Right ventricle myocardium inferior (tissue), 1 donor: ENCODE results near the gene NPAS3. TPM values are rescaled to one million over a fixed set of nuclear protein-coding genes. Genes with fewer than 3 reads are reported as not detected.

ENCODE experiments used
- ATAC-seq: fragments of 200-7000 bp; cut with Tn5 transposase; one replicate; pipeline ENCODE4 v1.9.1; 2020; ENCODE audit warnings: mild to moderate bottlenecking, moderate library complexity
- DNase-seq: peaks from one replicate; pipeline ENCODE4 v3.0.0; 2021; ENCODE audit errors: missing footprints
- intact Hi-C: fragments of 100-400 bp; cut with DNase I; formaldehyde crosslinking; loops from one replicate; pipeline ENCODE4 v1.11.0; 2022
- total RNA-seq: library from RNA; stranded (reverse); fragmentation: NEBNext Ultra II Directional; extraction: Animal tissue kit (Norgen Biotek cat#: 25700); gene quantifications from one replicate; pipeline ENCODE4 v1.2.1, GENCODE V29; 2021
- donor health status: DM: no; HTN: yes; CAD: no; lungs with severe emphysema.

Gene NPAS3
- total RNA-seq, 1 donor from 2014 or later: 1.9 TPM

DNA sequence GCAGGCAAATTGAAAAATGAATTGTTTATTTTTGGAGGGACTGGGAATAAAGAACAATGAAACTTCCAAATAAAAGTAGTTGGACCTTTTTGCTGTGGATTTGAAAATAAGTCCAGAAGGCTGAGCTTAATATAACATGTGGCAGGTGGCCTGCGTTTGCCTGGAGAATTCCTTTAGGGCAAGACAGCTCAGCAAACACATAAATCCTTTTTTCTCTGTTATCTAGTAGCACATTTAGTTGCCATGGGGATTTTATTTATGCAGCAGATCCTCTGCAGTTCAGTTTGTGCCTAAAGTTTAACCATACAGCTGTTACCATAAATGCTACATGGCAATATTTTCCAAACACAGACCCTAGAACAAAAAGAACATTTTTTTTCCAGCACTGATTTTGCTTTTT lies 180.0 kb downstream of the NPAS3 start:
- DNase-seq (no peak), ATAC-seq (no peak)
- intact Hi-C loops: no loop called here

DNA sequence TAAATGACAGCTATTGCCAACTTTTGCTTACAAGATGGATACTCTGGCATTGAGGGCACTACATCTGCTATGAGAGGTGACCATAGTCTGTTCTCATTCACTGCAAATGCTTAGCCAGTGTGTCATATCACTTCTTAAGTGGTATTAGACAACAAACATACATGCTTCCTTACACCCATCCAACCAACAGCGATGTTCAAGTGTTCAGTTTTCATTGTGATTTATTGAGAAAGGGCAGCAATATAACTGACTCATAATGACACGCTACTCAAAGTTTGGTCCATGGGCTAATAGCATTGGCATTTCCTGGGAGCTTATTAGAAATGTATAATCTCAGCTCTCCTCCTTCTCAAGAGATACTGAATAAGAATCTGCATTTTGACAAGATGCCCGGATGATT lies 181.7 kb downstream of the NPAS3 start:
- intact Hi-C loops: no loop called here
- no peak for DNase-seq
- ATAC-seq: no peak

DNA sequence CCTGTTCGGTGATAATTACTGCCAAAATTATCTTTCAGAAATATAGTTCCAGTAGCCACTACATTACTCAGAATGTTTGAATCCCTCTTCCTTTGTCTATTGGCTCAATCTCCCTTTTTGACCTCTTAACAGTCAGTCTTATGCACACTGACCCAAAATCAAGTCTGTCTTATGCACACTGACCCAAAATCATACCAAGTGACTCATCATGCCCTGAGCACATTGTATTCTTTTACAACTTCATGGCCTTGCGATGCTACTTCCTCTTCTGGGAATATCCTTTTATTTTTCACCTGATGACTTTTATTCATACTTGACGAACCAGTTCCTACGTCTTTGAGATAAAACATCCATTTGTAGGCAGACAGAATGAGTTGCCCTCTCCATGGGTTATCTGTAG lies 182.3 kb downstream of the NPAS3 start:
- intact Hi-C loops: no loop called here
- no peak for ATAC-seq

DNA sequence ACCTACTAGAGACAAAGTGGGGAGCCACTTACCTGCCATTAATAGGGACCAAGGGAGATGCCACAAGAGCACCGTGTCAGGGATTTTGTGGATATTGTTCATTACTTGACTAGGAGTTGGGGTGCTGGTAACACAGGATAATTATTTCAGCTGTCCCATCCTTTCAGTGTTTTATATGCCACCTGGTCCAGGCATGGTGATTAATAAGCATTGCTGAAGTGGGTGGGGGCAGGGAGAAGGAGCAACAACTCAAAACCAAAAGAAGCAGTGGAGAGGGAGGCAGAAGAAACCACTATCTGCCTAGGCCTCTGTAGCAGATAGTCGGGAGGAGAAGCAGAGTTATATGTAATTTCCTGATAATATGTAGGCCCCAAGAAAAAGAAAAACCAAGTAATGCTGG lies 184.6 kb downstream of the NPAS3 start:
- ATAC-seq (no peak), DNase-seq (no peak)
- intact Hi-C loops: no loop called here

More for the DNA sequence above, 182.3 kb downstream of the NPAS3 start:
- DNase-seq: no peak

DNA sequence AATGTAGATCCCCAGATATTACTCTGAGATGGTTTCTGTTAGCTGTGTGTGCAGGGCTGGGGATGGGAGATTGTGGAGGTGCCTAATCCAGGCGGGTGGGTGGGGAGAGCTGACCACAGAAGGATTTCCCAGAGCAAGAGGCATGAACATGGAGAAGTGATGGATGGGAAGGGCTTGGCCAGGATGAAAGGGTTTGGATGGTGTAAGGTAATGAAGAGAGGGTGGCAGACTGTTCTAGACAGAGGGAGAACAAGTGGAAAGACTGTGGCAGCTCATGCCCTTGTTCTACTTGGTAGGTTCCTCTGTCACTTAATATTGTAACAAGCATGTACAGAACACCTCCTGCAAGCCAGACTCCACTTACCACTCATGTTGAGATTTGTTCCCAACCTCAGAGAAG lies 187.8 kb downstream of the NPAS3 start:
- intact Hi-C loops: no loop called here
- DNase-seq (no peak), ATAC-seq (no peak)

DNA sequence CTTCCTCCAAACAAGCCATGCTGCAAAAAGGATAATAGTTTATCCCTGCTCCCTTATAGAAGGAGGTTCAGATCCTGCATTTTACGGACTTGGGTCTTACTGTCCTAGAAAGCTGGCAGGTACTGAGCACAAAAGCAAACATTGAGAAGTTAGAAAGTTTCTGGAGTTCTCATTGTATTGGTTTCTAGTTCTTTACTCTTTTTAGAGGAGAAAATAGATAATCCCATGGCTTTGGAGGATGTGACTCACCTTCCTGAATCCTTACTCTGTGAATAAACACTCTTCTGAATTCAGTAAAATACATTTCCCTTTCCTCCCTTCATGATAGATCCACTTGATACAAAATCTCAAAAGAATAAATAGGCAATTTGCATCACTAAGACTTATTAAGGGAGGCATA lies 188.9 kb downstream of the NPAS3 start:
- intact Hi-C loops: no loop called here
- no peak for ATAC-seq

DNA sequence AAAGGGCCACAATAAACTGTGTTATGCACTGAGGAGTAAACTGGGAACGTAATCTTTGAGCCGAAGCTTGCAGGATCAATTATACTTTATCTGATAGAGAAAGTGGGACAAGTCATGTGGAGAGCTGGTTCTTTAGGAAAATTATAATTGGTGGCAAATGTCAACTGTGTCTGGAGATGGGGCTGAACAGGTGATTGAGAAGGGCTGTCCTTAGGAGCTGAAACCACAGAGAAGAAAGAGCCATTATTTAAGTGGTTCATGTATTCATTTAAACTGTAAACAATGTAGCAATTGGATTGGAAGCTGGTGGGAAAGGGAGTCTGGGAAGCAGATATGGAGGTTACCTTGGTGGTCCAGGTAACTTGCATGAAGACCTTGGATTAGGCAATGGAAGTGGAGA lies 193.1 kb downstream of the NPAS3 start:
- intact Hi-C loops: no loop called here
- ATAC-seq (no peak), DNase-seq (no peak)

More for the DNA sequence above, 188.9 kb downstream of the NPAS3 start:
- no peak for DNase-seq

DNA sequence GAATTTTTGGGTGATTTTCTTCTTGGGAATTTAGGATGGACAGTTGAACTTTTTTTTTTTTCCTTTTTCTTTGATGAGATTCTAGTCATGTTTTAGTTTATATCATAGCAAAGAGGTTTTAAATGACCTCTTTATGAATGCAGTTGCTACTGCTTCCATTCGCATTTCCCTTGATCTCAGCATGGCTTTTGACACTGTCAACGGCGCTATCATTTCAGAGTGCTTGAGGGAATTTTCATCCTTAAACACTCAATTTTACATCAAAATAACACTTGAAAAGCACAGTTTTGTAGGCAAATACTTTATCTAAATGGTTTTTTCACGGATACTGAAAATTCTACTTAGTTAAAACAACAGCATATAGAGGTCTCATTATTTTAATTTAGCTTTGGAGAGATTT lies 195.5 kb downstream of the NPAS3 start:
- ATAC-seq: no peak
- no peak for DNase-seq
- intact Hi-C loops: no loop called here

DNA sequence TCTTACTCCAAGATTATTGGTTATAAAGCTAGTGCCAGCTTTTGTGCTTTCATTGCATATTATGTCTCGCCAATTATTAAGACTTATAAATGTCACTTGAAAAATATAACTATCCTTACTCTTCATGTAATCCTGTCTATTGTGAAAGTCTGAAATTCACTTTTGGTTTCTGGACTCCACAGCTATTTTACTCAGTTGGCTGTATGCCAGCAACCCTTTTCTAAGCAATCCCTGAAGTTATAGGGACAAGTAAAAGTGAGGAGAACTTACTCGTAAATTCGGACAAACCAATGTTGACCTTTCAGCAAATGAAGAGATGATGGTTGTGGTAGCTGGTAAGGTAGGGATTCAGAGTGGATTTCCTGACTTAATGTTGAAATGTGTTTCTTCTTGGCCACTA lies 196.3 kb downstream of the NPAS3 start:
- no peak for DNase-seq
- no peak for ATAC-seq
- intact Hi-C loops: no loop called here

DNA sequence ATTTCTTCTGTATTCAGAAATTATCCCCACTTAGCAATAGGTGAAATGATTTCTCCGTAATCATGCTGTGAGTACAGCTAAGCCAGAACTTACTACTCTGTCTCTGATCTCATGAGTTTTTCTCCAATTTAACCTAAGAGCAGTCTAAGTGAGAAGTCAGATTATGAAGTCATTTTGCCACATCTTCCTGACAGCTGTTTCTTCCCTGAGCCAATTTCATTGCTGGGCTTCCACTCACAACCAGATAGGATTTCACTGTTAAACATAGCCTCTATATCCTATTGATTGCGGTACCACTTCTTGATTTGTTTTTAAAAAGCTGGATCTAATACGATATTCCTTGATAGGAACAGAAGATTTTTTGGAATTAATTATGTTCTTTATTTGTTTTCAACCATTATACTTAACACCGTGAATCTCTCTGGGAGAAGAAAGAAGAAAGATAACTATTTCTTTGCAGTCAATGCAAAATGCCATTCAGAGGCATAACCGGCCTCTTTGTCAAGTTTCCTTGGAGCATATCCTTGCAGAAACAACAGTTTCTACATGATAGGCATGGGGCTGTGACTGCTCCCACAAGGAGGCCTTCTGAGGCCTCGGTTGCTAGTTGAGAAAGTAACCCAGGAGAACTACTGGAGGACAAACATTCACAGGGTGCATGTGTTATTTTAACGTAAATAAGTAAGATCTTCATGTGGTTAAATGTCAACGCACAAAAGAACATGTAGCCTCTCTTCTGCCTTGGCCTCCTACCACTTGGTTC lies 212.2 kb downstream of the NPAS3 start:
- no peak for DNase-seq
- intact Hi-C loops: no loop called here
- ATAC-seq: no peak

DNA sequence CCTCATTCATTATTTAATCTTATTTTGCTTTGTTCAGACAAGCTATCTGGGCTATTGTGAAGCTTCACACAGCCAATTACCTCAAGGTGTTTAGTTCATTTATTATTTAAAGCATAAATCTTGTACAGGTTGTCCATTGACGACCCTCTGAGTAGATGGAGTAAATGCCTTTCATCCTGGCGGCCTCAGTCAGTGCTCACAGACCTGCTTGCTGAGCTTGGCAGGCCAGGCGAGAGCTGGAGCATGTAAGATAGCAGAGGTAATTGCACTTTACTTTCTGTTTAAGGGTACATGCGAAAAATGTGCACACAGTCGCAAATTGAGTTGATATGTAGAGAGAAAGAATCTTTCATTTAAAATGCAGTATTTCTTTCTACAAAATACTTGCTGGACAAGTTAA lies 224.4 kb downstream of the NPAS3 start:
- intact Hi-C loops: no loop called here
- no peak for DNase-seq
- no peak for ATAC-seq

DNA sequence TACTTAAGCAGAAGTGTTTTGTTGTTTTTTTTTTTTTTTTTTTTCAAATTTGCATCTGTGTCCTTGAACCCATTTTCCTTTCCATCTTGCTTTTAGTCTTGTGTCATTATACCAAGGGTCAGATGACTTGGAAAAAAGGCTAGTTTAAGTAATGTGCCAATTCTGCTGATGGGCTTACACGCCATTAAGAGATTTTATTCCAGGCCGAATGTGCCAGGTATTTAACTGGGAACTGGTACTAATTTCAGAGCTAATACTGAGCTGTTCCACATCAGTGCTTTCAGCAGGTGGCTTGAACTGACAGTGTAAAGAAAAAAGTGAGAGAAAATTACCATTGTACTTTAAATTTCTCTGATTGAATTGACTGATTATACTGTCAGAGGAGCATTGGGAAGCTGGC lies 224.9 kb downstream of the NPAS3 start:
- intact Hi-C loops: no loop called here
- no peak for DNase-seq
- ATAC-seq: no peak

DNA sequence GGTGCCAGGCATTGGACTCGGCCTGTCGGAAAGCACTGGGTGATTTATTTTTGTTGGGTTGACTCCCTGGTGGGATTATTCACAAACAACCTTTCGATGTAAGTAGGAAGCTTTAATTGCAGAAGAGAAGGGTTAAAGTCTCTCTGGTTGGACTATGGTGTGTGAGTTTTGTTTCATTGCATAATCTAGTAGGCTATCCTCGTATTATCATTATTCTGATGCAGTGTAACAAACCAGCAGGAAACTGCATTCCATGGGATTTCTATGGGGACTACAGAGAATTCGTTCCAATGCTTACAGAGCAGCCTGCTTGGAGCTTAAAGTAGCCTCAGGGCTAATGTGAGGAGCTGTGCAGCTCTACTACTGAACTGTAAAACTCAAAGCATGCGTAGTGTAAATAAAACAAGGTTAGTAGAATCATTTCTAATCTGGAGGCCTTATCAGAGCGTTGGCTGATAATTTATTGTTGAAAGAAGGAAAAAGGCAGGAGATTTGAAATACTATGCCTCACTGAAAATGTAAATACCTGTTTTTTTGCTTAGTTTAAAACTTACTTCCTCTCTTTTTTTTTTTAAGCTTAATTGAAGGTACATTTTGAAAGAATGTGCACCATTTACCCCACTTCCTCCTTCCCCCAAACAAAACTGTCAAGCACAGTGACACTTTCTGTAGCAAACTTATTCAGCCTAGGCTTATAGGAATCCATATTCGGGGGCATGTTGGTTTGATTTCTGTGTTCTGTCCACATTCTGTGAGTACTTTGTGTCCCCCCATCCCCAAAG lies 226.7 kb downstream of the NPAS3 start:
- intact Hi-C loops: no loop called here
- peak; percentile 70 for ATAC-seq
- no peak for DNase-seq

DNA sequence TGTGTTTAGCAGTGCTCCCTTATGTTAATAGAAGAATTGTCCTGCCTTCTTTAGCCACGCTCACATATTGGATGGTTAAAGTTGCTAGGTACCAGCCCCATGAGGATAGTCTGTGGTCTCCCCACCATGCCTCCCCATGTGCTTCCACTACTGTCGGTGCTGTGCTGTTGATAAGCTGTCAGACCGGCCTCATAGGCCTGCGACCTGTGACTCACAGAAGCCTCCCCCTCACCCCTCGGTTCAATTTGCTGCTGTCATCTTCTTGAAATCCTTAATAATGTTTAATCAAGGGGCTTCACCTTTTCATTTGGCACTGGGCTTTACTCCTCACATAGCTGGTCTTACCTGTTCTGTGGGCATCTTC lies 227.2 kb downstream of the NPAS3 start:
- ATAC-seq (no peak), DNase-seq (no peak)
- intact Hi-C loops: no loop called here

DNA sequence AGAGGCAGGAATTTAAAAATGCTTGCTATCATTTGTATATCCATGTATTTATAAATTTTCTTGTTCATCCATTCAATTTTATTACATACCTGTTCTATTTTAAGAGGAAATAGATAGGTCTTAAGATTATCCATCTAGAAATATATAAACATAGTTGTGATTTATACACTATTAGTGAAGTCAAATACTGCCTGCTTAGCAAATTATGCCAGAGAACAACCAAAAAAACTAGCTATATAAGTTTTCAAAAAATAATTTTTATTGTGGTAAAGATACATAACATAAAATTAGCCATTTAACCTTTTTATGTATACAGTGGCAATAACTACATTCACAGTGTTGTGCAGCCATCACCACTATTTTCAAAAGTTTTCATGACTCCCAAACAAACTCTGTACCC lies 237.3 kb downstream of the NPAS3 start:
- no peak for ATAC-seq

DNA sequence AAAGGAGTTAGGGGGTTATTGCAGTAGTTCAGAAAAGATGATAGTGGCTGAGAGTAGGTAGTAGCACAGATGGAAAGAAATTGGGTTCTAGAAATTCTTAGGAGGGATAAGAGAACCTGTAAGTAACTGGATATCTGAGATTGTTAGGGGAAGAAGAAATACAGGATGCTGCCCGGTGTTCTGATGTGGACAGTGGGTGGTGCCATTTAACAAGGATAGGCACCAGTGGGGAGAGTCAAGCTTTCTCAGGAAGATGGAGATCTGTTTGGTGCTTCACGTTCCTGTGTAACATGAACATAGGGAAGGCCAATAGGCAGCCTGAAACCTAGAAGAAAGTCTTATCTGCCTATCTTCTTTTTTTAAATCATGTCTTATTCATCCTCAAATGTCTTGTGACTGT lies 245.9 kb downstream of the NPAS3 start:
- intact Hi-C loops: no loop called here
- DNase-seq (no peak), ATAC-seq (no peak)

More for the DNA sequence above, 237.3 kb downstream of the NPAS3 start:
- intact Hi-C loops: no loop called here
- no peak for DNase-seq

DNA sequence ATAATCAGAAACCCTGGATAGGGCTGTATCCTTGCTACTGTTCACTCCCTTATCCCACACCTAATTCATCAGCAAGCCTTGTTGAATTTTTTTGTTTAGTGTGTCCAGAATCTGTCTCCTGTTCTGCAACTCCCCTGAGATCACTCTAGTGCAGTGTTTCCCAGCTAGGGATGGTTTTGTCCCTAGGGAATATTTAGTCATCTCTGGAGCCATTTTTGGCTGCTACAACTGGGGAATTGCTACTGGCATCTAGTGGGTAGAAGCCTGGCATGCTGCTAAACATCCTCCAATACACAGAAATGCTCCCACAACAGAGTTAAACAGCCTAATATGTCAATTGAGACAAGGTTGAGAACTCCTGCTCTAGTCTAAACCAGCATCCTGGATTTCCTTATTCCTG lies 248.0 kb downstream of the NPAS3 start:
- no peak for ATAC-seq
- DNase-seq: no peak
- intact Hi-C loops: no loop called here

DNA sequence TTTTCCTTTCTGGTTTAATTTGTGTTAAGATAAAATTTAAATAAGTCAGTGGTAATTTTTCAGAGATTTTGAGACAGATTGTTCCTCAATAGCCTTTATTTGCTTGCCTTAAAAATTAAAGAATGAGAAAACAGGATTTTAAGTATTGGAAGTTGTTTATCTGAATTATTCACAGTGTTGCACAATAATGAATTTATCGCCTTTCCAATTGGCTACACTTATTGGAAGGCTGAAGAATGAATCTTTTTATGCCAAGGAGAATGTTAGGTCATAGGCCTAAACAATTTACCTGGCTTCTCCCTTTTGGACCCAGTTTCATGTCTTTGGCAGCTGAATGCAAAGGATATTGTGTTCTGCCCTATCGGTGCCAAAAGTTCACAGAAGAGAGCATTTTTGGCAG lies 250.2 kb downstream of the NPAS3 start:
- DNase-seq (no peak), ATAC-seq (no peak)
- intact Hi-C loops: no loop called here

DNA sequence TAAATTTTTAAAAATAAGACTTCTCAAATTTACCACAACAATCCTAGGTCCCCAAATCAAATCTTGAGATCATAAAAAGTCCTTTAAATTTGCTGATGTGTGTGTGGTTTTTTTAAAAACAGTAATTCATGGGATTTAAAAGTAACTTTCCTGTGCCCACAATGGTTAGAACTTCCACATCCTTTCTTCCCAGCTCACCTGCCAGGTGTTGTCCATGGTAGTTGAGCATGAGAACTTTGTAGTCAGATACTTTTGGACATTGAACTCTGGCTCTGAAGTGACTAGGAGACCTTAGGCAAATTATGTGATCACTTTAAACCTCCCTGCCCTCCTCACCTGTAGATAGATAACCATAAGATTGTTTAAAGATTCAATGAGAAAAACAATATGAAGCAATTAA lies 253.2 kb downstream of the NPAS3 start:
- DNase-seq (no peak), ATAC-seq (no peak)
- intact Hi-C loops: no loop called here

DNA sequence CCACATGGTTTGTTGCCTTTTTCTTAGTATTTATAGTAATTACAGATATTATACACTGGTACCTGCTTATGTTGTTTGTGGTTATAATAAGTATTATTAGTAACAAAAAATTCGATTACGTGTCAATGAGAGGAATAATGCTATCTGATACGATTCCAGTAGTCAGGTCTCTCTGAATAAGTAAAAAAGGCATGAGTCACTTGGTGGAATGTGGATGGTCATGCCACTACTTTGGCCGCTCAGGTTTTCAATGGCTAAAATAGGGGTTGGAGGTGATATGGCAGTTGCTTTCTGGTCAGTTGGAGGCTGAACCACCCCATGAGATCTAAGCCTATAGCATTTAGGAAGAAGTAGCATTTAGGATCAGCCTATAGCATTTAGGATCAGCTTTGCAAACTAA lies 255.9 kb downstream of the NPAS3 start:
- intact Hi-C loops: no loop called here
- ATAC-seq (no peak), DNase-seq (no peak)

DNA sequence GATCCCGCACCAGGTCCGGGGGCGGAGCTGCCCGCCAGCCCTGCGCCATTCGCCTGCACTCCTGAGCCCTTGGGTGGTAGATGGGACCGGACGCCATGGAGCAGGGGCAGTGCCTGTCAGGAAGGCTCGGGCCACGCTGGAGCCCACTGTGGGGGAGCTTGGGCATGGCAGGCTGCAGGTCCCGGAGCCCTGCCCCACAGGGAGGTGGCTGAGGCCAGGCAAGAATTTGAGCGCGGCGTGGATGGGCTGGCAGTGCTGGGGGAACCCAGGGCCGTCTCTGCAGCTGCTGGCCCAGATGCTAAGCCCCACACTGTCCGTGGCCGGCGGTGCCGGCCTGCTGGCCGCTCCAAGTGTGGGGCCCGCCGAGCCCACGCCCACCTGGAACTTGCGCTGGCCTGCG lies 260.0 kb downstream of the NPAS3 start:
- DNase-seq (no peak), ATAC-seq (no peak)
- intact Hi-C loops: no loop called here
